HG02884 (cell line): Measurements from ENCODE around the gene FBF1.

Source experiments
- ATAC-seq: cut with Tn5 transposase; IDR thresholded peaks from one replicate; pipeline ENCODE4 v1.9.1; 2021; ENCODE audit warnings: mild to moderate bottlenecking, moderate library complexity; ENCODE audit not compliant: unreplicated experiment

The FBF1 gene

GRCh38 chr17:75950855-75951554, 10.2 kb upstream of the FBF1 start:
- no peak for ATAC-seq

GRCh38 chr17:75950421-75950820, 9.6 kb upstream of the FBF1 start:
- ATAC-seq, result no peak

GRCh38 chr17:75945211-75945610, 4.4 kb upstream of the FBF1 start:
- no peak for ATAC-seq

GRCh38 chr17:75943491-75943890, 2.6 kb upstream of the FBF1 start:
- ATAC-seq, result no peak

- ATAC-seq, result no peak
These were observed 1.6 kb upstream of the FBF1 start for GRCh38 chr17:75942473-75942872.

GRCh38 chr17:75941442-75941819, 589 bp upstream of the FBF1 start:
- no peak for ATAC-seq

- no peak for ATAC-seq
These were observed 3.2 kb downstream of the FBF1 start for GRCh38 chr17:75937652-75938051.

- no peak for ATAC-seq
These were observed 7.0 kb downstream of the FBF1 start for GRCh38 chr17:75933808-75934207.

GRCh38 chr17:75932852-75933251, 8.0 kb downstream of the FBF1 start:
- ATAC-seq, result no peak

- no peak for ATAC-seq
These were observed 9.8 kb downstream of the FBF1 start for GRCh38 chr17:75931062-75931461.

GRCh38 chr17:75927286-75927922, 13.4 kb downstream of the FBF1 start:
- no peak for ATAC-seq

- no peak for ATAC-seq
These were observed 14.4 kb downstream of the FBF1 start for GRCh38 chr17:75926456-75926855.

- no peak for ATAC-seq
These were observed 14.9 kb downstream of the FBF1 start for GRCh38 chr17:75925912-75926311.

GRCh38 chr17:75925103-75925502, 15.7 kb downstream of the FBF1 start:
- ATAC-seq, result no peak

- no peak for ATAC-seq
These were observed 17.6 kb downstream of the FBF1 start for GRCh38 chr17:75922963-75923874.

GRCh38 chr17:75922173-75922961, 18.5 kb downstream of the FBF1 start:
- ATAC-seq, result no peak

GRCh38 chr17:75921596-75921995, 19.2 kb downstream of the FBF1 start:
- no peak for ATAC-seq

GRCh38 chr17:75920045-75920560, 20.7 kb downstream of the FBF1 start:
- ATAC-seq, result no peak

GRCh38 chr17:75919611-75920010, 21.2 kb downstream of the FBF1 start:
- ATAC-seq, result no peak

GRCh38 chr17:75917917-75918445, 22.9 kb downstream of the FBF1 start:
- no peak for ATAC-seq
